HG02884 (cell line): ENCODE results near the gene ATXN7L1.

Experiments used
- ATAC-seq: cut with Tn5 transposase; IDR thresholded peaks from one replicate; pipeline ENCODE4 v1.9.1; 2021; ENCODE audit warnings: mild to moderate bottlenecking, moderate library complexity; ENCODE audit not compliant: unreplicated experiment

Gene ATXN7L1

DNA sequence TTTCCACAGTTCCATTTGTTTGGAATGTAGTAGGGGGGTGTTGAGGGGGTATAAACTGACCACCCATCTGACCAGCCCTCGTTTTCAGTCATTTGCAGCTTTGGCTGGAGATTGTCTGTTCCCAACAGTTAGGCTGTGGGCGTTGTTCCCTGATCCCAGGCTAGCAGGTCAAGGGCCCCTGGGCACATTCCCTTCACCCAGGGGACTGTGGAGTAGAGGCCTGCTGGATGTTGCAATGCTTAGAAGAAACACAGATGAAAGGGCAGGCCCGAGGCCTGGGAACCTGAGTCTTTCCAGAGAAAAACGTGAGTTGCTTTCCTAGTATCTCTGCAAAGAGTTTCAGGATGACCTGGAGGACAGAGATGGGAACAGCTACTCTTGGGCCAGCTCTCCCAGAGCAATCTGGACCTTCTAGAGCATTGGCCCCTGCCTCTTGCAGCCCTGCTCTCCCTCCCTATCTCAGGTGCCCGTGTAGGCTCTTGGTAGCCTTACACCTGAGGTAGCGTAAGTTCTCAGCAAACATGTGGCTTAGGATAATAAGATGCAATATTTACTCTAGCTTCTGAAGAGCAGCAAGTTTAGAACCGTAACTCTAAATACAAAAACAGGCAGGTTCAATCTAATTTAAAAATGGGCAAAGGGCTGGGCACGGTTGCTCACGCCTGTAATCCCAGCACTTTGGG lies 195.8 kb downstream of the ATXN7L1 start:
- ATAC-seq = no peak

DNA sequence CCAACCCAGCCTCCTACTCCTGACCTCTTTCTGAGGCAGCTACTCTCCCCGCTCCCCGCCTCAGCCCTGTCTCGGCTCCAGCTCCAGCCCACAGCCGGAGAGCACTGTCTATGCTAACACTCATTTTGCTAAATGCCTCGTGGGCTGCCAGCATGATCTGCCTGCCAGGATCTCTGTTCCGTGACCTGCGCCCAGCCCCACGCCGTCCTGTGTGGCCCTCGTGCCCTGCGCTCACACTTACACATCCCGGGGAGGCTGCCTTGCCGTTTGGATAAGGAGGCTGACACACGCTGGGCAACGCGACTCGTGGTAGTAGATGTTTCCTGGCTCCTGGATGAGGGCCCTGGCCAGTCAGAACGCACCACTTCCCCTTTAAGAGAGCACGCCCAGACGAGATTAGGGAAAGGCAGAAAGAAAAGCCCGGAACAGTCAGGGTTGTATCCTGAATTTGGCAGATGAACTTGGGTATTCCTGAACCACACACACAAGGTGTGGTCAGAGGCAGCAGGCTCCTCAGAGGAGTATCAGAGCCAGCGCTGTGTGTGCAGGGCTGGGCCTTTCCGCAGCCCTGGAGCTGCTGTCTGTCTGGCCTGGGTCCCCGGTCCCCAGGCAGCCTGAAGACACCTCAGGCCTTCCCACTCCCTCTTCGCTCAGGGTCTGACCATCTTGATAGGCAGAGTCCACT lies 197.4 kb downstream of the ATXN7L1 start:
- ATAC-seq = no peak

DNA sequence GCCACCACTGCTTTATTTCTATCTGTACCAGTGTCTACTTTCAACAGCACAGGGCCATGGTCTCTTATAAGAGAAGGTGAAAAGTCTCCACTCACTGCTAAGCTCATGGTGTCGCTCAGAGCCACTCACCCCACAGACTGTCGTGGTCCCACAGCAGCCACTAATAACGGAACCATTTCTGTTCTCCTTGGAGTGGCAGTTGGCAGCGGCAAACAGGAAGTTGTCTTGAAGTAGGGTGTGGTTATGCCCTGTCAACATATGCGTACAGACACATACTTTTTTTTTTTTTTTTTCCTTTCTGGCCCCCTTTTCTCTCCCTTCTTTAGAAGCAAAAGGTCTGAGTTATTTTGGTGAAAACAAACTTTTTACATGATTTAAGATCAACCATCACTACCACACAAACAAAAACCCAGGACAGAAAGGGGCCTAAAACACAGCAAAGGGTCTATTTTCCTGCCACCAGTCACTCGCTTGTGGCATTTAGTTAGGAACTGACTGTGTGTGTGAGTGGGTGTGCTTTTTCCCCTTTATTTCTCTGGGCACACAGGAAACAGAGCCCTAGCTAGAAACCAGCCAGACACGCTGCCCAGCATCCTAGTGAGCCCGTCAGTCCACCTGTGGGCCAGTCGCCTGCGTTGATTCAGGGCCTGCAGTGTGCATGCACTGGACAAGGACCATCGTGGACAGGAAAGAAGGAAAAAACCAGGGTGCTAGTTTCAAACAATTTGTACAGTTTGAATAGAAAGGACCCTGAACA lies 198.4 kb downstream of the ATXN7L1 start:
- peak; percentile 59 for ATAC-seq

DNA sequence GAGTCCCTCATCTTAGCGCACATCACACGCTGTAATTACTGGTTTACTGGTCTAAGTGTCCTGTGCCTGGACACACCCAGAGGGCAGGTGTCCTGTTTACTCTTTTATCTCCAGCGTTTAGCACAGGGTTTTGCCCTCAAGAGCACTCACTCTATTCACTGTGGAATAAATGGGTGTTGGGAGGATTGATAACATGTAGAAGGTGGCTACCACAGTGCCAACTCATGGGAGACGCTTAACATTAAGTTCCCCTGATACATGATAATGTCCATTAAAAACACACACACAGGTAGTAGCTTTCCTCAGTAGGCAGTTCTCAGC lies 199.0 kb downstream of the ATXN7L1 start:
- no peak for ATAC-seq

DNA sequence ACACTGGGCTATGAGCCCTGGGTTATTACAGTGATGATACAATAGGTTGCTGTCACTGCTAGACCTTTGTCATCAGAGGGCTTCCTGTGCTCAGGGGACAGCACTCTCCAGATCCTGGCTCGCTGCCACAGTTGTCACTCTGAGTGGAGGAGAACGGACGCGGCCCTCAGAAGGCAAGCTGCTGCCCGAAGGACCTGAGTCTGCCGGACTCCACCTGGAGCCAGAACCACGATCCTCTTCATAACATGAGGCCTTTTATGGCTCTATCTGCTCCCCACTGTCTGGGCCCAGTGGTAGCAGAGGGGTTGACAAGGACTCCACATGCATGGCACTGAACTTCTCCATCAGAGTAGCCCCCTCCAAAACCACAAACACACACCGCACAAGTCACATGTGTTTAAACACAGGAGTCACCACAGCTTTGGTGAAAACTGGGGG lies 200.4 kb downstream of the ATXN7L1 start:
- no peak for ATAC-seq

DNA sequence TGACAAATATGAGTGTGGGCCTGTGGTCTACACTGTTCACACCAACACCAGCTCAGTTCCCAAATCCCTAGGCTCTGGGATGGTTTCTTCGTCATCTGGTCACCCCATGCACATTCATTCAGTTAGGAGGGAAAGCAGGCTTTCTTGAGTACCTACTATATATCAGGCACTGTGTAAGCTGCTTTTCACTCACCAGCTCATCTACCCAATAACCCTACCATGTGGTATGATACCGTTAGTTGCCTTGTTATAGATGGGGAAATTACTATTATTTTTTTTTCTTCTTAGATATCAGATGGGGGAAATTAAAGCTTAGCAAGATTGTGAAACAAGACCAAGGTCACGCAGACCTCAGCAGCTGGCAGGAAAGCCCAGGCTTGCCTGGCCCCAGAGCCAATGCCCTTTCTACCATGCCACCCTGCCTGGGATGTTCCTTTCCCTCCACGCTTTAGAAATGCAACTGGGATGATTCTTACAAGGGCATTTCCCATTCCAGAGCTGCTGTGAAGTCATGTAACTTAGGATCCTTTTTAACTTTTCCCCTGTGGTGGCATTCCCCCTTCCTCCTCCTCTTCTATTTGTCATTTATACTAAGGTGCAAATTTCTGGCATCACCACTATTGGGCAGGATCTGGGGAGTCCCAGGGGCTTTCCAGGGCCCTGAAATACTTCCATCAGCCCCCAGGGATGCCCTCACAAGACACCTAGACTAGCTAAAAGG lies 202.0 kb downstream of the ATXN7L1 start:
- no peak for ATAC-seq

DNA sequence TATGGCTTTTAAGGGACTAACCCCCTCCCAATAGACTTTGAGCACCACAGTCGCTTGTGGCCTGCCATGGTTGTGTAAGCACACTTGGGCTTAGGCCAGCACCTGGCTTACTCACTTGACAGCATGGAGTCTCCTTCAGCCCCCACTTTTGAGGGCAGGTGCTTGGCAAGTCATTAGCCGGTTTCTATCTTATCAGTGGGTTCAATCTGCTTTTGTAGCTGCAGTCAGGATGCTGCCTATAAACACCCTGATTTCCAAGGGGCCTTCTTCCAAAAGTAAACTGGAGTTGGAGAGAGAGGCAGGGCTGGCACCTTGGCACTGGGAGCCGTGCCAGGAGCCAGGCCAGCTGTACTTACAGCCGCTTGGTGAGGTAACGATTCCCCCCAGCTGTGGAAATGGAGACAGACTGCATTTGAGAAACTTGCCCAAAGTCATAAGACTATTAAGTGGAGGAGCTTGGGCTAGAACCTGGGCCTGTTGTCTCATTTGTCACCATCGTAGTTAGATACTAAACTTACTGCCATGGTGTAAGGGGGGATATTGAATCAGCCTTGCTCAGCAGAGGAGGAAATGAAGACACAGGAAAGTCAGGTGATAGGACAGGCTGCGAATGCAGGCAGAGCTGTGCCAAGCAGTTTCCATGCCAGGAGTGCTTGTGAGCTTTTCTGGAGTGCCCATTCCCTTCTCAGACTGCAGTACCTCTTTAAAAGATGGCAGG lies 202.9 kb downstream of the ATXN7L1 start:
- ATAC-seq = no peak

DNA sequence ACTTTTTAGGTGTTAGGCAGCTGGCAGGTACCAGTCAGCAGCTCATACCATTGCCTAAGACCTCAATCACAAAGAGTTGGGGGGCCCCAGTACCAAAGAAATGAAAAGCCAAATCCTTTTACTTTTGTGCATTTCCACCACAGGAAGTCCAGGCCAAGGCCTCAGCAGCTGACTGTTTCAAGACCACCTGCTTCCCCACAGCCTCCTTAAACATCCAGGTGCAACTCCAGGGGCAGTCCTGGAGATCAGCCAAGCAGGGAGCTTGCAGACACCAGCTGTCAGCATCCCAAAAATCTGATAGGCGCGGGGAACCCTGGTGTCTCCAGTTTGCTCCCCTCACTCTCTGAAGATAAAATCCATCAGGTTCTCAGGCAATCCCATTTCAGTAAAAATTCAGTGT lies 203.6 kb downstream of the ATXN7L1 start:
- no peak for ATAC-seq

DNA sequence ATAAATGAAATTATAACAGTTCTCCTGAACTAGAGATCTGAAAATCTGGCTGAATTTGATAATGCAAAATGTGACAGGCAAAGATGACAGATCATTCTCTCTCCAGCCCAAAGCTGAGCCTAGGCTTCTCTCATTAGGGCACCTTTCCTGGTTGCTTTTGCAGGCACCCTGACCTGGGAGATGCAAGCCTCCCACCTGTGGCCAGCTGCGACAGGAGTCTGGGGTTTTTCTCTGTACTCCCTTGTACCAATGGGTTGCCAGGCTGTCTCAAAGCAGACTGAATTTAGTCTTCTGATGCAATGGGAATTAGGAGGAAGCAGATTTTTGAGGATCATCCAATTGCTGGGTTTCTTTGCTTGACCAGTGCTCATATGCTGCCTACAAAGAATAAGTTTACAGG lies 210.1 kb downstream of the ATXN7L1 start:
- no peak for ATAC-seq

DNA sequence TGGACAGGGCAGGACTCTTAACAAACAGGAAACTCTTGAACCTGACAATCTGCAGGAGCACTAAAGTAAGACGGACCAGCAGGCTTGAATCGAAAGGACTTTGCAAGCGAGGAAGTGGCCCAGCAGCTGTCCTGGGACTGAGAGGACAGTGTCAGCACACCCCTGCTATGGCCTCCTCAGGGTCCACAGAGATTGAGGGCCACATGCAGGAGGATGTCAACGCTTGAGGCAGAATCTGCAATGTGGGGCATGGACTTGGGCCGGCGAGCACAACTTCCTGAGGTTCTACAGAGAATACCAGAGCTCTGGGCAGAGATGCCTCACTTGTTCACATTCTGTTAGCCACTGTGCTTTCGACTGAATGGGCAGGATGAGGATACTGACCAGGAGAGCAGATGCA lies 210.7 kb downstream of the ATXN7L1 start:
- no peak for ATAC-seq

DNA sequence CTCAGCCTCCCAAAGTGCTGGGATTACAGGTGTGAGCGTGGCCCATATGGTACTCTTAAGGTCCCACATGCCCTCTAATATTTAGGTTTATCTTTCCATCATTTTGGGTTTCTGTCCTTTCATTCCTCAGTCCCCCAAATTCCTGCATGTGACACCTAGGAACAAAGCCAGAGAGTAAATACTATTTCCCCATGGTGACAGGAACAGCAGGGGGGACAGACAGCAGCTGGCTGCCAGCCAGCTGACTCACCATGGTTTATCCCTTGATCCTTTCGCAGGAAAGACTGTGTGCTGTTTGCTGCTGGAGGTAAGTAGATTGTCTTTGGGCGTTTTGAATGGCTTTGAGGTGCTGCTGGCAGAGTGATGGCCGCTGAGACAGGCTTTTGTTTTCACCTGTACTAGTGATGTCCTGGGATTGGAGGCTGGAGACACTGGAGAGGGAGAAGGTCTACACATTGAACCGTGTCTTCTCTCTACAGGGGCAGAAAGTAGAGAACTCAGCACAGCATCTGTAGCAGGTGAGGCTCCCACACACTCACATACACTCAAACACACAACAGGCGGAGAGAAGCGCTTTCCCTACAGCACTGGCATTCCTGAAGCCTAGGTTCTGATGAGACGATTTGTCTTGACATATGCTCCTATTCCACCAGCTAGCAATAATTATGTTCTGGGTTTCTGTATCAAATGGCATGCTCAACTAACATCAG lies 211.4 kb downstream of the ATXN7L1 start:
- ATAC-seq = no peak

DNA sequence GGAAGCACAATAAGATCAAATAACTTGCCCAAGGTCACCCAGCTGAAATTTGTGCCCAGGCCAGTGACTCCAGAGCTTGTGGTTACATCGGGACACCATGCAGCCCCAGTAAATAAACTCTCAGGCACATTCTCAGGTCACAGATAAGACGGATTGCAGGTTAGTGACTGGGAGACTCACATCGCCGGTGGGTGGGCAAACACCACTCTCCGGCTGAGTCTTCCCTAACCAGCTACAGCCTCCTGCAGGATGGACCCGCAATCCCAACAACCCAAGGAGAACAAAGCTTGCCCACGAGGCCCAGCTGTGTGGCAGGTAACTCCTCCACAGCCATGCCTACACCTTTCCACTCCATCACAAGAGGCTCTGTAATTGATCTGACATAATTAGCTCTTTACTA lies 213.4 kb downstream of the ATXN7L1 start:
- ATAC-seq = no peak

DNA sequence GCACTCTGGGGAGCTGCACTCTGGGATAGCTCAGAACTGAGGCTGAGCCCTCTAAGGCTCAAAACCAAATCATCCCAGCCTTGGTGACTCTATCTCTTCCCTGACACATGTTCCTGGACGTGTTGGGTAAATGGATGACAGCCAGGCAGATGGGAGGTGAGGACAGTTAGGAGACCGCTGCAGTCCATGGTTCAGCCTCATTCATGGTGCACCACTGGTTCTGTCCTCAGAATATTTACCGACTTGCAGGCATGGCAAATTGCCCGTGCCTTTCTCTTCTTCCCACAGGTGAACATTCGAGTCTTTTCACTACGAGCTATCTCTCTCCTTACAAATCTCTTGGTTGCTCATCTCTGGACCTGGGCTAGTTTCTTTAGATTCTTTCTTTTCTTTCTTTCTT lies 214.8 kb downstream of the ATXN7L1 start:
- no peak for ATAC-seq

DNA sequence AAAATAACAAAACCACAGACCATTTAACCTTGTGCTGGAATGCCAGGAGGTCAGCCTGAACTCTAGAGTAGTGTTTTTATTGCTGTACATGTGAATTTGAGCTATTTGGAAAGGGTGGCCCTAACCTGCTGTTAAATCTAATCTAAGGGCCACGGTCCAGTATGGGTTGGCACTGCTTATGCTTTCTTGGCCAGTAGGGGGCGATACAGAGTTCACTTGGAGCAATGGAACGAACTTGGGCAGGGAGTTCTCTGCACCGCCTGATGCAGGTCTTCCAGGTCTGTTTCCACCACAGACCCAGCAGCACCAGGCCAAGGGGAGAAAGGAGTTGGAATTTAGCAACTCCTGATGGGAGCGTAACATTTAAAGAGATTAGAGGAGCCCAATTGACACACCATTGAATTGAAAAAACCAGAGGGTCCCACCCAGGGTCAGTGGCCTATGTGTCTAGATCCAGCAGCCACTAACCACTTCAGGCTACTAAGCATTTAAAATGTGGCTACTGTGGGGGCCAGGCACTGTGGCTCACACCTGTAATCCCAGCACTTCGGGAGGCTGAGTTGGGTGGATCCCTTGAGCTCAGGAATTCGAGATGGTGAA lies 219.4 kb downstream of the ATXN7L1 start:
- no peak for ATAC-seq

DNA sequence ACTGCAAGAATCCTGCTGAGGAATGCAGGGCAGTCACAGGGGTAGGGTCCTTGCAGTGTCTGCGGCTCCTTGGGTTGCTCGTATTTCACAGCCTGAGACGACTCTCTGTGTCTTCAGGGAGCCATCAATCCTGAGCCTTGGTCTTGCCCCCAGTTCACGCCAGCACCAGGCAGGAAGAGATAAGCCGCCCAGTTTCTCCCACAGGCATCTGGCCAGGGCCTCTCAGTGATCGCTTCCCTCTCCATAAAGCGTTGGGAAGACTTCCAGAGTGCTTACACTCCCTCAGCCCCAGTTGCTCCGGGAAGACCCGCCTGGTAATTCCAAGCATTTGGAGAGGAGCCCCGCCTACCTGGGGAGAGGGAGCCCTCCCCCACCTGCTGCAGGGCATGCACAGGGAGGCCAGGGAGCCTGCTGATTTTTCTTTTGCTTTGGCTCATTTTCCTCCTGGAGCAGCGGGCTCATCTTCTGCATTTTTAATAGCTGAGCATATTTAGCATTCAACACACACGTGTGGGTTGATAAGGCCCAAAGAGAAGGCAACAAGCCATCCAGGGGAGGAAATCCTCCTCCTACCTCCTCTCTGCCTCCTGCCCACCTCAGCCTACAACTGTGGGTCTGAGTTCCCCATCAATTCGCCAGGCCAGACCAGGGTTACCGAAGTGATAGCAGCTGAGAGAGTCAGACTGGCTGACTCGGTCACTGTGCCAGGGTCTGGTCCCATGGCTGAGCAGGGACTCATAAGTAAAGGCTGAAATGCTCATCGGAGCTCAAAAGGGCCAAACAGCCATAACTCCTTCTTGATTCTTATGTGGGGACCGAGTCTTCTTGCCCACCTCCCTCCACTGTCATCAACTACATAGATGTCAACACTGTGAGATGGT lies 220.7 kb downstream of the ATXN7L1 start:
- ATAC-seq = no peak

DNA sequence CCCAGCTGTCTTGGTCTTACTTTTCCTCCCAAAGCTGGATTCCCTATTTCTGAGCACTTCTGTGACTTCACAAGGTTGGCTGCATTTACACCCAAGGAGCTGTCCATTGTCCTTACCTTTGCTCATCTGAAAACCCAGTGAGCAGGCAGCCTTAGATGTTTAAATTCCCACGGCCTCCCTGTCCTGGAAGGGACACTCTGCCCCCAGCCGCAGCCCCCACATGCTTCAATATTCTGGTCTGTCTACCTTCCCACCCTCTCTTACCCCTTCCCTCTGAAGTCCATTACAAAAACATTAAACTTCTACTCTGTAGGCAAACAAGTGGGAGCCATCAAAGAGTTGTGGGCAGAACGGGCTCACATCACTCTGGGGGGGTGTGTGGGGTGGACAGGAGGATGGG lies 221.3 kb downstream of the ATXN7L1 start:
- no peak for ATAC-seq

DNA sequence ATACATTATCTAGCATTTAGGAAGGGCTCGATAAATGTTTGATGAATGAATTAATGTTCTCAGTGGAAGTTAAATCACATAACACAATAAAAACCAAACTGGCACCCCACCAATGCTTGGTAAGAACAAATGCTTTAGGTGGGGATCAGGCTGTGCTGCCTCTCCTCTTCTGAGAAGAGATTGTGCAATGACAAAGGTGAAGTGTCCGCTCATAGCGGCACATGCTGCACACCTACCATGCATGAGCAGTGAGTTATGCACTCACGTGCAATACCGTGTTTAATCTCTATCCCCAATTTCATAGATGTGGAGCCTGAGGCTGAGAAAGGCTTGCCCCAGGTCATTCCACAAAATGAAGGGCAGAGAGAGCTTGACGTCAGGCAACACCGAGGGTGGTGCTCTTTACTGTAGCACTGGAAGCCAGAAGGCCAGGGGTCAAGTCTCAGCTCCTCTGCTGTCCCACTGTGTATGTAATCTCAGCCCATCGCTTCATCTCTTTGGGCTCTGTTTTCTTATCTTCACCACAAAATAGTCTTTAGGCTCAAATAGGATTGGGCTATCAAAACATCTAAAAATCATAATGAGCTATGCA lies 222.2 kb downstream of the ATXN7L1 start:
- no peak for ATAC-seq

DNA sequence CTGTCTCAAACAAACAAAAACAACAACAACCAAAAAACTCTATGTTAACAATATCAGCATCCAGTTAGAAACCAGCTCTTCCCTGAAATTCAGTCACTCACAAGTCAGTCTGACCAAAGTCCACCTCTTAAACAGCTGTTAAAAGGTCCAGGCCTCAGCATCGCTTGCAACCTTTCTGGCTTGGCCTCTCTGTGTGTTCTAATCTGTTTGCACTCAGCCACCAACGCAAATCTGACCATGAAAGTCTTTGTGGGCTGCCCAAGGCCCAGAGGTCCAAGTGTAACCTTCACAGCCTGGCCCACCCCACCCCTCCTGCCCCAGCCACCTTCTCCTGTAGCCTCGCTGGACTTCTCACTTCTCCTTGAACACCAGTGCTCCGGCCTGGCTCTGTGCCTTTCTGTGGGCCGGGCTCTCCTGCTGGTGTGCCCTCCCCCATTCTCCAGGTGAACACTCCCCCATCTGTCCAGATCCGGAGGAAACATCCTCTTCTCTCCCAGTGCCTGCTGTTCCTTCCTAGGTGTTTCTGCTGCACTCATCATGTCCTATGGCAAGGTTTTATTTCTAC lies 222.9 kb downstream of the ATXN7L1 start:
- ATAC-seq = no peak
